GM13977 (cell line): ENCODE data around the gene TUBA3C.
"Not testable (repeated sequence)": the region's sequence is repeated elsewhere in the genome, so short reads cannot be mapped to it uniquely, and the experiment has no call there.

Experiments
- DNase-seq: peaks from one replicate; pipeline ENCODE4 v3.0.0; 2012; ENCODE audit warnings: low spot score
- CTCF ChIP-seq: IDR thresholded peaks from 2 replicates; pipeline ENCODE4 v1.5.1; 2012; ENCODE audit warnings: mild to moderate bottlenecking, control low read depth; ENCODE audit not compliant: insufficient read depth; ENCODE audit errors: extremely low read depth, missing control alignments
- in situ Hi-C: fragments of 300-500 bp; cut with MboI; formaldehyde crosslinking; loops from one replicate; pipeline ENCODE4 v1.12.0; 2022; ENCODE audit warnings: low sequenced_read_pairs, low pct_unique_long_range_greater_than_20kb, mixed read lengths, inconsistent platforms; ENCODE audit not compliant: unreplicated experiment

The TUBA3C gene

GRCh38 chr13:19183676-19184075 is 2.1 kb upstream of the TUBA3C start:
- TF ChIP-seq CTCF, result no peak
- DNase-seq, result no peak
- in situ Hi-C loops, result no loop called here

- TF ChIP-seq CTCF, result no peak
- in situ Hi-C loops, result no loop called here
- DNase-seq, result no peak
These were observed 912 bp upstream of the TUBA3C start for GRCh38 chr13:19182536-19182935.

- in situ Hi-C loops, result no loop called here
- no peak for DNase-seq
- TF ChIP-seq CTCF, result no peak
These were observed 503 bp downstream of the TUBA3C start for GRCh38 chr13:19181021-19181620.

- in situ Hi-C loops, result no loop called here
- TF ChIP-seq CTCF, result no peak
- DNase-seq, result no peak
These were observed 1.7 kb downstream of the TUBA3C start for GRCh38 chr13:19179916-19180315.

GRCh38 chr13:19178901-19179593 is 2.6 kb downstream of the TUBA3C start:
- no peak for TF ChIP-seq CTCF
- no peak for DNase-seq
- in situ Hi-C loops, result no loop called here

GRCh38 chr13:19176981-19177776 is 4.4 kb downstream of the TUBA3C start:
- DNase-seq, in situ Hi-C loops: not testable (repeated sequence)

- TF ChIP-seq CTCF, result no peak
- in situ Hi-C loops, result no loop called here
- no peak for DNase-seq
These were observed 7.9 kb downstream of the TUBA3C start for GRCh38 chr13:19173752-19174151.
